ENCODE results near the gene CD180.

Gene CD180

GRCh38 chr5:67183859-67184258 is 12.7 kb downstream of the CD180 start:
- no peak for DNase-seq (ENCODE audit: extremely low read depth, low read depth)
- TF ChIP-seq, protein P1, sequence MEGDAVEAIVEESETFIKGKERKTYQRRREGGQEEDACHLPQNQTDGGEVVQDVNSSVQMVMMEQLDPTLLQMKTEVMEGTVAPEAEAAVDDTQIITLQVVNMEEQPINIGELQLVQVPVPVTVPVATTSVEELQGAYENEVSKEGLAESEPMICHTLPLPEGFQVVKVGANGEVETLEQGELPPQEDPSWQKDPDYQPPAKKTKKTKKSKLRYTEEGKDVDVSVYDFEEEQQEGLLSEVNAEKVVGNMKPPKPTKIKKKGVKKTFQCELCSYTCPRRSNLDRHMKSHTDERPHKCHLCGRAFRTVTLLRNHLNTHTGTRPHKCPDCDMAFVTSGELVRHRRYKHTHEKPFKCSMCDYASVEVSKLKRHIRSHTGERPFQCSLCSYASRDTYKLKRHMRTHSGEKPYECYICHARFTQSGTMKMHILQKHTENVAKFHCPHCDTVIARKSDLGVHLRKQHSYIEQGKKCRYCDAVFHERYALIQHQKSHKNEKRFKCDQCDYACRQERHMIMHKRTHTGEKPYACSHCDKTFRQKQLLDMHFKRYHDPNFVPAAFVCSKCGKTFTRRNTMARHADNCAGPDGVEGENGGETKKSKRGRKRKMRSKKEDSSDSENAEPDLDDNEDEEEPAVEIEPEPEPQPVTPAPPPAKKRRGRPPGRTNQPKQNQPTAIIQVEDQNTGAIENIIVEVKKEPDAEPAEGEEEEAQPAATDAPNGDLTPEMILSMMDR (IDR thresholded peaks at IDR 0.05; ENCODE audit: low read depth, low read length, missing control alignments): no peak
- H3K4me3 ChIP-seq (replicated peaks; ENCODE audit: low read depth, low read length): no peak overlapping the region

GRCh38 chr5:67182301-67182790 is 14.3 kb downstream of the CD180 start:
- TF ChIP-seq, protein P1 (IDR thresholded peaks at IDR 0.05; ENCODE audit: low read depth, low read length, missing control alignments): no peak
- H3K4me3 ChIP-seq (replicated peaks; ENCODE audit: low read depth, low read length): no peak overlapping the region
- DNase-seq (ENCODE audit: extremely low read depth, low read depth): peak; percentile 61

- TF ChIP-seq, protein P1 (IDR thresholded peaks at IDR 0.05; ENCODE audit: low read depth, low read length, missing control alignments): no peak
- H3K4me3 ChIP-seq (replicated peaks; ENCODE audit: low read depth, low read length): no peak overlapping the region
- DNase-seq (ENCODE audit: extremely low read depth, low read depth): no peak
Observed at GRCh38 chr5:67181648-67182221, 14.9 kb downstream of the CD180 start.

GRCh38 chr5:67179697-67180361 is 16.8 kb downstream of the CD180 start:
- no peak overlapping the region for H3K4me3 ChIP-seq (replicated peaks; ENCODE audit: low read depth, low read length)
- DNase-seq (ENCODE audit: extremely low read depth, low read depth): no peak
- TF ChIP-seq, protein P1 (IDR thresholded peaks at IDR 0.05; ENCODE audit: low read depth, low read length, missing control alignments): no peak

DNA sequence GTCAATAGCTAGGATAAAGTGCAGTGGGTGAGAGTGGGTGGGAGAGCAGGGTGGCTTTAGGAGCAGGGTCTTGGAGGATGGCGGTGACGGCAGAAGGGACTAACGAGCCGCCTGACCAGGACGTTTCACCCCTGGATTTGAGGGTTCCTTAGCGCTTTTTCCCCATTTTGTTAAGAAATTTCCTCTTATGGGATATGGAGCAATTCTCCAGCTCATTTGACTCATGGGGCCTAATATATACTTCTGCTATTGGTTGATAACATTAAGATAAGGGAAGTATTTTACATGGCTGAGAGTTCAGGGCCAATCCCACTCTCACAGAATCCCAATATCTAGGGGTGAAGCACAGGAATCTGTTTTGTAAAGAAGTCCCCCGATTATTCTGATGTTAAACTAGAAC is 17.6 kb downstream of the CD180 start:
- DNase-seq (ENCODE audit: extremely low read depth, low read depth): no peak
- TF ChIP-seq, protein P1 (IDR thresholded peaks at IDR 0.05; ENCODE audit: low read depth, low read length, missing control alignments): no peak
- no peak overlapping the region for H3K4me3 ChIP-seq (replicated peaks; ENCODE audit: low read depth, low read length)

DNA sequence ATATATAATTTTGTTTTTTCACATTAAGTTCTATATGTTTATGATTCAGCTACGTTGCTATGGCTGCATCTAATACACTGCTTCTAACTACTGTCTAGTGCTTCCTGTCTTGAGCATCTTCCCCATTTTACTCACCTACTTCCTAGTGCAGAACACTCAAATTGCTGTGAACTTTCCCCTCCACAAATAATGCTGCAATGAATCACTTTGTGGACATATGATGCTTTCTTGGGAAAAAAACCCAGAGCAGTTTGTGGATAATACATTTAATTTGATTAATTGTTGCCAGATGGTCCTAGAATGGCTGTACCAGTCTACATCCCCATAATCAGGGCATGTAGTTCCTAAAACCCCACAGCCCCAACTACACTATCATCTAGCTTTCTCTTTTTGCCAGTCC is 18.5 kb downstream of the CD180 start:
- DNase-seq (ENCODE audit: extremely low read depth, low read depth): peak; percentile 56
- TF ChIP-seq, protein P1 (IDR thresholded peaks at IDR 0.05; ENCODE audit: low read depth, low read length, missing control alignments): no peak
- H3K4me3 ChIP-seq (replicated peaks; ENCODE audit: low read depth, low read length): no peak overlapping the region
